K562 (cell line): ENCODE measurements around the gene UNC13A. TPM values are rescaled to one million over a fixed set of nuclear protein-coding genes. Genes with fewer than 3 reads are reported as not detected.

Source experiments
- ATAC-seq: fragments of 200-7000 bp; cut with Tn5 transposase; 3 replicates; pipeline ENCODE4 v1.9.1; 2020; ENCODE audit warnings: moderate library complexity
- BruUV-seq: library from RNA; stranded (reverse); fragments of 400-500 nt; replicated peaks from 2 replicates; lab custom pipeline; 2021; lab: Mats Ljungman, UMichigan
- CTCF ChIA-PET: fragments of 300-600 bp; formaldehyde crosslinking; extraction: SDS; loops from one replicate; lab custom pipeline; 2021; ENCODE audit warnings: low intra/inter-chr PET ratio; lab: Yijun Ruan, JAX
- POLR2A ChIA-PET: fragments of 300-600, 350-650 bp; sonication (Branson Sonifier 250); formaldehyde crosslinking; extraction: SDS; loops from one replicate; lab custom pipeline; 2021; ENCODE audit warnings: antibody characterized with exemption, inconsistent platforms; lab: Yijun Ruan, JAX
- DNase-seq, 4 experiments: peaks; one replicate each; pipeline versions ENCODE4 v3.0.0 to v3.0.0-alpha.2; 2011 to 2018; ENCODE audit warnings: low spot score in 3 of 4, mixed read lengths in 3 of 4; ENCODE audit errors: extremely low read depth in 1 of 4
- FAIRE-seq: peaks from 2 replicates; lab custom pipeline; 2011; peaks lifted over from hg19 to GRCh38; lab: Jason Lieb, UNC
- H2AFZ ChIP-seq: 2 replicates; pipeline ENCODE4 v1.6.0; 2011; ENCODE audit warnings: low read depth, low read length, control low read depth, inconsistent platforms
- H3K27ac ChIP-seq: fragments of 200-600 bp; 3 replicates; pipeline ENCODE4 v1.8.0; 2011; ENCODE audit warnings: low read depth, mild to moderate bottlenecking, control low read depth, inconsistent platforms, low read length, moderate library complexity, mixed read lengths; ENCODE audit errors: extremely low read depth
- H3K27me3 ChIP-seq, 2 experiments: fragments of 300-600 bp in 1 of 2; 2 replicates in 1 of 2; 3 replicates in 1 of 2; pipeline versions ENCODE4 v1.6.0 to v1.8.0; 2011; ENCODE audit warnings: inconsistent platforms in 2 of 2, low read length in 2 of 2, mild to moderate bottlenecking in 1 of 2, mixed read lengths in 1 of 2, moderate library complexity in 1 of 2; ENCODE audit not compliant: control insufficient read depth in 2 of 2, insufficient read depth in 2 of 2
- H3K36me3 ChIP-seq: fragments of 300-600 bp; 3 replicates; pipeline ENCODE4 v1.8.0; 2011; ENCODE audit warnings: mild to moderate bottlenecking, low read length, inconsistent platforms; ENCODE audit not compliant: control insufficient read depth, insufficient read depth
- H3K4me1 ChIP-seq, 2 experiments: fragments of 200-600 bp in 1 of 2; replicated peaks in 1 of 2; 2 replicates in 1 of 2; 3 replicates in 1 of 2; pipeline versions ENCODE4 v1.5.1 to v1.8.0; 2011; ENCODE audit warnings: inconsistent platforms in 2 of 2, low read length in 2 of 2, mild to moderate bottlenecking in 1 of 2, mixed read lengths in 1 of 2, moderate library complexity in 1 of 2; ENCODE audit not compliant: control insufficient read depth in 2 of 2, insufficient read depth in 2 of 2
- H3K4me2 ChIP-seq: 2 replicates; pipeline ENCODE4 v1.6.1; 2011; ENCODE audit warnings: low read length, control low read depth, inconsistent platforms, mixed read lengths; ENCODE audit not compliant: insufficient read depth
- H3K4me3 ChIP-seq: fragments of 200-600 bp; sonication (generic), shearing (Covaris generic); 2 replicates; pipeline ENCODE4 v1.5.1; 2016; ENCODE audit warnings: control low read depth, inconsistent platforms
- H3K79me2 ChIP-seq: fragments of 200-600 bp; 3 replicates; pipeline ENCODE4 v1.8.0; 2011; ENCODE audit warnings: low read length, inconsistent platforms; ENCODE audit not compliant: control insufficient read depth, insufficient read depth
- H3K9ac ChIP-seq, 2 experiments: 2 replicates each; pipeline versions ENCODE4 v1.6.0 to v1.6.1; 2011; ENCODE audit warnings: low read depth in 2 of 2, low read length in 2 of 2, control low read depth in 1 of 2, inconsistent platforms in 1 of 2, mild to moderate bottlenecking in 1 of 2, mixed read lengths in 1 of 2; ENCODE audit not compliant: insufficient read depth in 1 of 2
- H3K9me1 ChIP-seq: one replicate; pipeline ENCODE4 v1.6.0; 2011; ENCODE audit warnings: inconsistent platforms, mild to moderate bottlenecking, low read length, moderate library complexity; ENCODE audit not compliant: control insufficient read depth, insufficient read depth
- H3K9me3 ChIP-seq: replicated peaks from 2 replicates; pipeline ENCODE4 v1.5.1; 2011; ENCODE audit warnings: low read depth, low read length, inconsistent platforms; ENCODE audit not compliant: control insufficient read depth, insufficient read depth
- H4K20me1 ChIP-seq: replicated peaks from 2 replicates; pipeline ENCODE4 v1.6.1; 2011; ENCODE audit warnings: low read length, inconsistent platforms, mixed read lengths; ENCODE audit not compliant: control insufficient read depth, insufficient read depth
- GTF2E2 ChIP-seq: fragments of 200-800 bp; sonication (Bioruptor generic); IDR thresholded peaks from 2 replicates; pipeline ENCODE4 v1.6.1; 2016; ENCODE audit warnings: missing genetic modification characterization, missing compliant biosample characterization
- JUND ChIP-seq, 2 experiments: IDR thresholded peaks; 2 replicates in 1 of 2; 3 replicates in 1 of 2; pipeline ENCODE4 v1.6.1; 2011; ENCODE audit warnings: borderline replicate concordance in 2 of 2, low read depth in 2 of 2, low read length in 2 of 2, improper control_type of control experiment in 1 of 2, missing biosample characterization in 1 of 2, missing genetic modification characterization in 1 of 2, missing genetic modification reagents in 1 of 2
- NFYB ChIP-seq: IDR thresholded peaks from 2 replicates; pipeline ENCODE4 v1.6.1; 2011; ENCODE audit warnings: mild to moderate bottlenecking, moderate library complexity; ENCODE audit not compliant: insufficient read length; ENCODE audit errors: extremely low read depth
- PHTF2 ChIP-seq: fragments of 250-450 bp; sonication (Bioruptor Pico); IDR thresholded peaks from 2 replicates; pipeline ENCODE4 v1.5.0; 2021; ENCODE audit warnings: mild to moderate bottlenecking
- RCOR1 ChIP-seq, 2 experiments: IDR thresholded peaks; 2 replicates each; pipeline ENCODE4 v1.6.1; 2012; ENCODE audit warnings: low read depth in 2 of 2, low read length in 2 of 2, borderline replicate concordance in 1 of 2, improper control_type of control experiment in 1 of 2
- SAP30 ChIP-seq: fragments of 200-600 bp; sonication (generic); IDR thresholded peaks from 2 replicates; pipeline ENCODE4 v1.6.1; 2012; ENCODE audit warnings: borderline replicate concordance, low read depth, mild to moderate bottlenecking, moderate library complexity, low read length, control low read depth, inconsistent platforms; ENCODE audit not compliant: insufficient read depth, poor library complexity, severe bottlenecking
- TCFL5 ChIP-seq: fragments of 250-450 bp; sonication (Bioruptor Pico); conservative IDR thresholded peaks from 2 replicates; pipeline ENCODE4 v1.6.1; 2021; ENCODE audit warnings: mild to moderate bottlenecking, moderate library complexity, matching md5 sums
- ZZZ3 ChIP-seq: fragments of 450-650 bp; IDR thresholded peaks from 2 replicates; pipeline ENCODE4 v1.6.1; 2016; ENCODE audit warnings: antibody characterized with exemption, mild to moderate bottlenecking, moderate library complexity
- WGBS: fragments of 100-300 bp; shearing (Covaris generic); methylation state at CpG from one replicate; pipeline ENCODE4 v1.1.6; 2016; ENCODE audit warnings: low coverage, mixed read lengths; ENCODE audit not compliant: insufficient coverage; ENCODE audit errors: missing lambda C conversion rate; 5-methylcytosine and 5-hydroxymethylcytosine counted together
- in situ Hi-C: fragments of 300-500 bp; cut with MboI; formaldehyde crosslinking; loops from 4 replicates; pipeline ENCODE4 v1.15.0; 2018; ENCODE audit warnings: inconsistent platforms, mixed read lengths
- intact Hi-C: fragments of 100-400 bp; cut with micrococcal nuclease; formaldehyde crosslinking; loops from 2 replicates; pipeline ENCODE4 v1.14.2; 2022
- polyA plus RNA-seq, 8 experiments: library from polyadenylated mRNA; depleted of rRNA in 4 of 8; stranded (reverse) in 5 of 8; unstranded in 3 of 8; fragments of >200 nt; fragmentation: Nextera tagmentation in 2 of 8; fragmentation: Illumina TruSeq in 1 of 8; extraction: Ambion mirVana in 2 of 8; extraction: Trizol in 1 of 8; gene quantifications; 2 replicates each; pipeline versions ENCODE4 v1.2.1 to v1.2.3, GENCODE V29; 2011 to 2014; ENCODE audit warnings: inconsistent platforms in 1 of 8, missing spikeins in 1 of 8
- total RNA-seq, 7 experiments: library from RNA; depleted of rRNA in 6 of 7; stranded (reverse); fragments of >200 nt in 6 of 7; fragmentation: Illumina TruSeq in 2 of 7; extraction: Trizol in 2 of 7; gene quantifications; 2 replicates each; pipeline versions ENCODE4 v1.2.1 to v1.2.3, GENCODE V29; 2011 to 2021; ENCODE audit warnings: low replicate concordance in 1 of 7
- TF ChIP-seq, protein P1 (sequence below), 2 experiments: fragments of 450-650 bp; IDR thresholded peaks; 2 replicates each; pipeline ENCODE4 v1.6.1; 2018; ENCODE audit warnings: mild to moderate bottlenecking in 2 of 2, low read depth in 1 of 2; ENCODE audit not compliant: partially characterized antibody in 2 of 2
- TF ChIP-seq, protein P2 (sequence below): sonication (generic); formaldehyde crosslinking; IDR thresholded peaks from 2 replicates; pipeline ENCODE4 v1.8.0; 2022; ENCODE audit warnings: mild to moderate bottlenecking, missing genetic modification reagents

UNC13A gene
- total and polyA plus RNA-seq, 9 of the 15 experiments (the other 6 are each of a cell fraction or from before 2014, with no cell fraction given): 0.03 to 1.0 (median 0.25) TPM

DNA sequence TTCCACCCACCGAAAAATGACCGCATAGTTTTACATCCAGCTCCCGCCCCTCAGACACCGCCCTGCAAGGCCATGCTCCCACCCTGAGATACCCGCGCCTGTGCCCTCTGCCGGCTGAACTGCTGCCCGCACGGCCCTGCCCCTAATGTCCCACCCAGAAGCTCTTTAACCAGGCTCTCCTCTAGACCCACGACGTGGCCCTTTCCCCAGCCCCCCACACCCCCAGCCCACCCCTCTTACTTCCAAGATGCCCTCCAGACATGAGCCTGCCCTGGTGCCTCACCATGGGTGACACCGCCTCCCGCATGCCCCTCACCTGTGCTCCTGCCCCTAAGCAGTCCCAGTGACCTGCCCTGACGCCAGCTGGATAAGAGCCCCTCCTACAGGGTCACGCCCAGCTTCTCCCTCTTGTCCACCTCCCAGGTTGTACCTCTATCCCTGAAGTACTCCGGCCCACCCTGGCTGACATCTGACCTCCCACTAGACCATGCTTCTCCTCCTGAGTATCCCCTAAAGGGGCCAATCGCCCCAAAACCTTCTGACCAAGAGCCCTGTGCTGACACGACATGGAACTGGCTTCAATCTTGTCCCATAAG, 81.5 kb downstream of the UNC13A start:
- ChIA-PET POLR2A (interaction anchor here (0.6 to 1.9 kb wide), 17 partner anchors 10 to 408 kb away, joined by 3 to 8 read pairs (median 3); partner anchors contain the start of genes B3GNT3, CCDC124, MVB12A and RPL18A), CTCF (interaction anchor here (0.7 kb wide), 1 partner anchor 70 kb away, joined by 7 read pairs; no protein-coding TSS in a partner anchor)
- peak overlapping the region; percentile 43 for H3K4me3 ChIP-seq
- H3K9me3 ChIP-seq: no peaks in the 10 kb centered on the region
- in situ Hi-C loops (no loop called here), intact Hi-C loops (no loop called here)
- WGBS: 6% methylated on average over 16 of the region's 18 CpGs
- H3K27ac ChIP-seq: peak overlapping the region; percentile 94
- peak overlapping the region; percentile 88 for H3K4me2 ChIP-seq
- no peaks in the 10 kb centered on the region for H4K20me1 ChIP-seq
- DNase-seq: peak in 3 of 4 experiments; percentile 32 to 41 (median 33)
- H3K27me3 ChIP-seq: no peaks in the 10 kb centered on the region
- peaks cover 5% of the 10 kb centered on the region for H3K9me1 ChIP-seq
- no peak; the same call in 2 of the 3 replicates for ATAC-seq
- peaks cover 6 to 60% of the 10 kb centered on the region in 2 experiments; a peak in 4 of 5 replicates for H3K4me1 ChIP-seq
- no peaks in the 10 kb centered on the region for H3K36me3 ChIP-seq
- BruUV-seq: no TSS peak
- no peak for FAIRE-seq
- no peaks in the 10 kb centered on the region for H3K79me2 ChIP-seq
- peak overlapping the region; percentile 89 for H2AFZ ChIP-seq
- peak overlapping the region; percentile 77 to 95; a peak in 3 of 4 replicates for H3K9ac ChIP-seq
- TF ChIP-seq, protein P1, sequence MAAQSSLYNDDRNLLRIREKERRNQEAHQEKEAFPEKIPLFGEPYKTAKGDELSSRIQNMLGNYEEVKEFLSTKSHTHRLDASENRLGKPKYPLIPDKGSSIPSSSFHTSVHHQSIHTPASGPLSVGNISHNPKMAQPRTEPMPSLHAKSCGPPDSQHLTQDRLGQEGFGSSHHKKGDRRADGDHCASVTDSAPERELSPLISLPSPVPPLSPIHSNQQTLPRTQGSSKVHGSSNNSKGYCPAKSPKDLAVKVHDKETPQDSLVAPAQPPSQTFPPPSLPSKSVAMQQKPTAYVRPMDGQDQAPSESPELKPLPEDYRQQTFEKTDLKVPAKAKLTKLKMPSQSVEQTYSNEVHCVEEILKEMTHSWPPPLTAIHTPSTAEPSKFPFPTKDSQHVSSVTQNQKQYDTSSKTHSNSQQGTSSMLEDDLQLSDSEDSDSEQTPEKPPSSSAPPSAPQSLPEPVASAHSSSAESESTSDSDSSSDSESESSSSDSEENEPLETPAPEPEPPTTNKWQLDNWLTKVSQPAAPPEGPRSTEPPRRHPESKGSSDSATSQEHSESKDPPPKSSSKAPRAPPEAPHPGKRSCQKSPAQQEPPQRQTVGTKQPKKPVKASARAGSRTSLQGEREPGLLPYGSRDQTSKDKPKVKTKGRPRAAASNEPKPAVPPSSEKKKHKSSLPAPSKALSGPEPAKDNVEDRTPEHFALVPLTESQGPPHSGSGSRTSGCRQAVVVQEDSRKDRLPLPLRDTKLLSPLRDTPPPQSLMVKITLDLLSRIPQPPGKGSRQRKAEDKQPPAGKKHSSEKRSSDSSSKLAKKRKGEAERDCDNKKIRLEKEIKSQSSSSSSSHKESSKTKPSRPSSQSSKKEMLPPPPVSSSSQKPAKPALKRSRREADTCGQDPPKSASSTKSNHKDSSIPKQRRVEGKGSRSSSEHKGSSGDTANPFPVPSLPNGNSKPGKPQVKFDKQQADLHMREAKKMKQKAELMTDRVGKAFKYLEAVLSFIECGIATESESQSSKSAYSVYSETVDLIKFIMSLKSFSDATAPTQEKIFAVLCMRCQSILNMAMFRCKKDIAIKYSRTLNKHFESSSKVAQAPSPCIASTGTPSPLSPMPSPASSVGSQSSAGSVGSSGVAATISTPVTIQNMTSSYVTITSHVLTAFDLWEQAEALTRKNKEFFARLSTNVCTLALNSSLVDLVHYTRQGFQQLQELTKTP (IDR thresholded peaks at IDR 0.05; ENCODE audit: low read depth in 1 of 2, partially characterized antibody in 2 of 2): no peak
- TF ChIP-seq PHTF2 (CRISPR knock-in tag) (no peak), ZZZ3 (no peak), RCOR1 (IDR thresholded peaks at IDR 0.05; ENCODE audit: borderline replicate concordance in 1 of 2, low read depth in 2 of 2, low read length in 2 of 2) (no peak), JUND (IDR thresholded peaks at IDR 0.05; ENCODE audit: borderline replicate concordance, low read depth, low read length) (no peak), JUND (tag; IDR thresholded peaks at IDR 0.05; ENCODE audit: borderline replicate concordance, low read depth, low read length) (no peak), NFYB (no peak), GTF2E2 (tag) (0 out of 2 replicates have a peak, but pooled peaks have one; percentile 10), TCFL5 (CRISPR knock-in tag) (no peak), SAP30 (peak; percentile 21)
- TF ChIP-seq, protein P2, sequence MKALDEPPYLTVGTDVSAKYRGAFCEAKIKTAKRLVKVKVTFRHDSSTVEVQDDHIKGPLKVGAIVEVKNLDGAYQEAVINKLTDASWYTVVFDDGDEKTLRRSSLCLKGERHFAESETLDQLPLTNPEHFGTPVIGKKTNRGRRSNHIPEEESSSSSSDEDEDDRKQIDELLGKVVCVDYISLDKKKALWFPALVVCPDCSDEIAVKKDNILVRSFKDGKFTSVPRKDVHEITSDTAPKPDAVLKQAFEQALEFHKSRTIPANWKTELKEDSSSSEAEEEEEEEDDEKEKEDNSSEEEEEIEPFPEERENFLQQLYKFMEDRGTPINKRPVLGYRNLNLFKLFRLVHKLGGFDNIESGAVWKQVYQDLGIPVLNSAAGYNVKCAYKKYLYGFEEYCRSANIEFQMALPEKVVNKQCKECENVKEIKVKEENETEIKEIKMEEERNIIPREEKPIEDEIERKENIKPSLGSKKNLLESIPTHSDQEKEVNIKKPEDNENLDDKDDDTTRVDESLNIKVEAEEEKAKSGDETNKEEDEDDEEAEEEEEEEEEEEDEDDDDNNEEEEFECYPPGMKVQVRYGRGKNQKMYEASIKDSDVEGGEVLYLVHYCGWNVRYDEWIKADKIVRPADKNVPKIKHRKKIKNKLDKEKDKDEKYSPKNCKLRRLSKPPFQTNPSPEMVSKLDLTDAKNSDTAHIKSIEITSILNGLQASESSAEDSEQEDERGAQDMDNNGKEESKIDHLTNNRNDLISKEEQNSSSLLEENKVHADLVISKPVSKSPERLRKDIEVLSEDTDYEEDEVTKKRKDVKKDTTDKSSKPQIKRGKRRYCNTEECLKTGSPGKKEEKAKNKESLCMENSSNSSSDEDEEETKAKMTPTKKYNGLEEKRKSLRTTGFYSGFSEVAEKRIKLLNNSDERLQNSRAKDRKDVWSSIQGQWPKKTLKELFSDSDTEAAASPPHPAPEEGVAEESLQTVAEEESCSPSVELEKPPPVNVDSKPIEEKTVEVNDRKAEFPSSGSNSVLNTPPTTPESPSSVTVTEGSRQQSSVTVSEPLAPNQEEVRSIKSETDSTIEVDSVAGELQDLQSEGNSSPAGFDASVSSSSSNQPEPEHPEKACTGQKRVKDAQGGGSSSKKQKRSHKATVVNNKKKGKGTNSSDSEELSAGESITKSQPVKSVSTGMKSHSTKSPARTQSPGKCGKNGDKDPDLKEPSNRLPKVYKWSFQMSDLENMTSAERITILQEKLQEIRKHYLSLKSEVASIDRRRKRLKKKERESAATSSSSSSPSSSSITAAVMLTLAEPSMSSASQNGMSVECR (CRISPR knock-in tag): 0 out of 2 replicates have a peak, but pooled peaks have one; percentile 3
